Dermis blood vessel endothelial cell (primary cell): ENCODE measurements around the gene ZAP70. TPM values are rescaled to one million over a fixed set of nuclear protein-coding genes. Genes with fewer than 3 reads are reported as not detected.

Source experiments
- total RNA-seq: library from RNA; depleted of rRNA; stranded (reverse); fragments of >200 nt; gene quantifications from 2 replicates; pipeline ENCODE4 v1.2.3, GENCODE V29; 2014

ZAP70 gene
- total RNA-seq, 1 donor from 2014 or later = not detected

Other genes with a start within 250 kb of the ZAP70 start
- 41.0 and 67.0 TPM in 2 replicates for gene ANKRD36B, start 123.7 kb upstream of the ZAP70 start, total RNA-seq
- gene COX5B, start 67.5 kb upstream of the ZAP70 start, total RNA-seq = 148 and 337 TPM in 2 replicates
- gene ACTR1B, start 49.5 kb upstream of the ZAP70 start, total RNA-seq = 76.3 and 81.2 TPM in 2 replicates
- 0.88 and 3.4 TPM in 2 replicates for gene C2orf92, start 43.9 kb upstream of the ZAP70 start, total RNA-seq